Suprapubic skin (tissue), 4 donors: Measurements from ENCODE around the gene MINDY3. TPM values are rescaled to one million over a fixed set of nuclear protein-coding genes. Genes with fewer than 3 reads are reported as not detected.

Source experiments
- DNase-seq, 2 donors: peaks; one replicate each; pipeline ENCODE4 v3.0.0-alpha.2; 2019; ENCODE audit warnings: low spot score in 2 of 2
- H3K27ac ChIP-seq: fragments of 200-600 bp; sonication (generic); one replicate; pipeline ENCODE4 v1.5.1; 2019
- H3K27me3 ChIP-seq: fragments of 200-600 bp; sonication (generic); one replicate; pipeline ENCODE4 v1.5.1; 2019
- H3K36me3 ChIP-seq: fragments of 200-600 bp; sonication (generic); one replicate; pipeline ENCODE4 v1.5.1; 2019
- H3K4me1 ChIP-seq: fragments of 200-600 bp; sonication (generic); one replicate; pipeline ENCODE4 v1.5.1; 2019
- H3K4me3 ChIP-seq: fragments of 200-600 bp; sonication (generic); one replicate; pipeline ENCODE4 v1.5.1; 2019; ENCODE audit warnings: mild to moderate bottlenecking
- H3K9me3 ChIP-seq: fragments of 200-600 bp; sonication (generic); one replicate; pipeline ENCODE4 v1.5.1; 2019
- EP300 ChIP-seq: sonication (generic); formaldehyde crosslinking; IDR thresholded peaks from one replicate; pipeline ENCODE4 v1.6.1; 2017; ENCODE audit warnings: antibody characterized with exemption
- POLR2A ChIP-seq, 2 donors: fragments of 450-650 bp; IDR thresholded peaks; one replicate each; pipeline ENCODE4 v1.6.1; 2017; ENCODE audit warnings: antibody characterized with exemption in 2 of 2, mild to moderate bottlenecking in 2 of 2, moderate library complexity in 2 of 2
- POLR2AphosphoS5 ChIP-seq, 3 donors: sonication (generic); formaldehyde crosslinking; IDR thresholded peaks; one replicate each; pipeline ENCODE4 v1.6.1; 2017; ENCODE audit warnings: antibody characterized with exemption in 3 of 3
- WGBS: methylation state at CpG from one replicate; pipeline ENCODE4 v1.1.5; 2018; 5-methylcytosine and 5-hydroxymethylcytosine counted together
- total RNA-seq, 4 donors: library from RNA; depleted of rRNA; stranded (reverse); fragments of >200 nt; gene quantifications; one replicate each; pipeline ENCODE4 v1.1.0, GENCODE V29; 2016
- TF ChIP-seq, protein P1 (sequence below), 2 donors: fragments of 200-600 bp in 1 of 2; fragments of 450-650 bp in 1 of 2; sonication (generic) in 1 of 2; IDR thresholded peaks; one replicate each; pipeline ENCODE4 v1.5.1; 2016 to 2019; ENCODE audit warnings: antibody characterized with exemption in 2 of 2, mild to moderate bottlenecking in 1 of 2, moderate library complexity in 1 of 2

Gene MINDY3
- total RNA-seq, 4 donors from 2014 or later: 18.9 to 37.8 (median 24.9) TPM

DNA sequence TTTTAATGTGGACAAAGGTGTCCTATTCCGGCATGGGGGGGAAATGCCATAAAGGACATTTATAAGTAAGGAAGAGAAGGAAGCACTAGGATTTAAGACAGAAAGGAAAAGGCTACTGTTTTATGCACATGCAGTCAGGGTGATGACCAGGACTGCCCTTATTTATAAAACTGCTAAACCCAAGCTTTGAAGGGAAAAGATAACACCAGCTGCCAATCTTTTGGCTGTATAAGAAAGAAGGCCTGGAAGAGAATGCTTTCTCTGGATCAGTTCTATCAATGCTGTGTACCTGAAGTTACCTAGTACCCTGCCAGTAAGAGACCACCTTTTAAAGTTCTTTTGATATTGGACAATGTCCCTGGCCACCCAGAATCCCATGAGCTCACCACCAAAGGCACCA lies 59.2 kb downstream of the MINDY3 start:
- peaks cover 35% of the 10 kb centered on the region for H3K36me3 ChIP-seq
- no peak overlapping the region for H3K4me3 ChIP-seq
- H3K9me3 ChIP-seq: peaks cover 11% of the 10 kb centered on the region
- no peaks in the 10 kb centered on the region for H3K27me3 ChIP-seq
- no peak for TF ChIP-seq POLR2A (IDR thresholded peaks at IDR 0.05)
- no peak for TF ChIP-seq POLR2AphosphoS5 (IDR thresholded peaks at IDR 0.05)
- TF ChIP-seq, protein P1, sequence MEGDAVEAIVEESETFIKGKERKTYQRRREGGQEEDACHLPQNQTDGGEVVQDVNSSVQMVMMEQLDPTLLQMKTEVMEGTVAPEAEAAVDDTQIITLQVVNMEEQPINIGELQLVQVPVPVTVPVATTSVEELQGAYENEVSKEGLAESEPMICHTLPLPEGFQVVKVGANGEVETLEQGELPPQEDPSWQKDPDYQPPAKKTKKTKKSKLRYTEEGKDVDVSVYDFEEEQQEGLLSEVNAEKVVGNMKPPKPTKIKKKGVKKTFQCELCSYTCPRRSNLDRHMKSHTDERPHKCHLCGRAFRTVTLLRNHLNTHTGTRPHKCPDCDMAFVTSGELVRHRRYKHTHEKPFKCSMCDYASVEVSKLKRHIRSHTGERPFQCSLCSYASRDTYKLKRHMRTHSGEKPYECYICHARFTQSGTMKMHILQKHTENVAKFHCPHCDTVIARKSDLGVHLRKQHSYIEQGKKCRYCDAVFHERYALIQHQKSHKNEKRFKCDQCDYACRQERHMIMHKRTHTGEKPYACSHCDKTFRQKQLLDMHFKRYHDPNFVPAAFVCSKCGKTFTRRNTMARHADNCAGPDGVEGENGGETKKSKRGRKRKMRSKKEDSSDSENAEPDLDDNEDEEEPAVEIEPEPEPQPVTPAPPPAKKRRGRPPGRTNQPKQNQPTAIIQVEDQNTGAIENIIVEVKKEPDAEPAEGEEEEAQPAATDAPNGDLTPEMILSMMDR (IDR thresholded peaks at IDR 0.05): no peak
- TF ChIP-seq EP300: no peak
- no peak for DNase-seq
- 97% methylated on average over 1 of the region's 1 CpG for WGBS
- H3K27ac ChIP-seq: no peak overlapping the region
- no peaks in the 10 kb centered on the region for H3K4me1 ChIP-seq

DNA sequence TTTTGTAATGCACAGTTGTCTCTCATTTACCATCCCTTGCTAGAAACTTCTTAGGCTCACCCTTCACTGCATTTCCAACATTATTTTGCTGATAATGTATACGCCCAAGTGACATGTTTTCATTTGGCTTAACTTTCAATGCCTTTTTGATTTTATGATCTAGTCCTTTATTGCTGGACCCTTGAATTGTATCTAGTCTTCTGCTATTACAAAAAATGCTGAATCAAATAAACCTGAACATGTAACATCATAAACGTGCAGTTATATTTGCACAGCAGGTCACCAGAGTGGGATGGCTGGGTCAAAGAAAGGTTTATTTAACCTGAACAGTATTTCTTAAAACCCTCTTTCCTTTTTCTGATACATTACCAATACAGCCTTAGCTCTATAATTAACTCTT lies 63.0 kb downstream of the MINDY3 start:
- Histone ChIP-seq H3K9me3 (peaks cover 11% of the 10 kb centered on the region), H3K27me3 (no peaks in the 10 kb centered on the region), H3K36me3 (peaks cover 30% of the 10 kb centered on the region), H3K4me3 (no peak overlapping the region), H3K4me1 (no peaks in the 10 kb centered on the region), H3K27ac (no peak overlapping the region)
- 92% methylated on average over 2 of the region's 2 CpGs for WGBS
- TF ChIP-seq, protein P1 (IDR thresholded peaks at IDR 0.05): no peak
- TF ChIP-seq POLR2A (IDR thresholded peaks at IDR 0.05) (no peak), POLR2AphosphoS5 (IDR thresholded peaks at IDR 0.05) (no peak), EP300 (no peak)
- DNase-seq: no peak

DNA sequence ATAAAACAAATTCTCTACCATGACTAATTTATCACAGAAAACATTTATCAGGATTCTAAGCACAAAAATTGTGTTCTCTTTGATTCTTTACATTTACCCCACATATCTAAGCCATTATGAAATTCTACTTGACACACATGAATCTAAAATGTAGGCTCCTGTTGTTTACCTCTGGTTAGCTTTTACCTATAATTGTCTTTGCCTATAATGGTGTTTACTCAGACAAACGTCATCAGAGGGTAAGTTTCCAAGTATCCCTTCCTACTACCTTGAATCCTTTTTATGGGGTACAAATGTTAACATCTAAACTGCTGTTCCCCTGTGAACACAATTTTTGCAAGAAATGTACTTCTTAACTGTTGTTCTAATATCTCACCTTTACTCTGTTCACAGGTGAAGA lies 63.5 kb downstream of the MINDY3 start:
- H3K27me3 ChIP-seq: no peaks in the 10 kb centered on the region
- no peak for TF ChIP-seq POLR2A (IDR thresholded peaks at IDR 0.05)
- TF ChIP-seq EP300: no peak
- TF ChIP-seq POLR2AphosphoS5 (IDR thresholded peaks at IDR 0.05): no peak
- TF ChIP-seq, protein P1 (IDR thresholded peaks at IDR 0.05): no peak
- no peak overlapping the region for H3K27ac ChIP-seq
- peaks cover 3% of the 10 kb centered on the region for H3K4me1 ChIP-seq
- H3K4me3 ChIP-seq: no peak overlapping the region
- WGBS: 77% methylated on average over 1 of the region's 1 CpG
- H3K9me3 ChIP-seq: peaks cover 11% of the 10 kb centered on the region
- DNase-seq: no peak
- H3K36me3 ChIP-seq: peaks cover 25% of the 10 kb centered on the region

- H3K36me3 ChIP-seq: peaks cover 20% of the 10 kb centered on the region
- 87% methylated on average over 5 of the region's 5 CpGs for WGBS
- peaks cover 8% of the 10 kb centered on the region for H3K4me1 ChIP-seq
- no peaks in the 10 kb centered on the region for H3K27me3 ChIP-seq
- no peak for DNase-seq
- H3K4me3 ChIP-seq: no peak overlapping the region
- TF ChIP-seq, protein P1 (IDR thresholded peaks at IDR 0.05): no peak
- no peak for TF ChIP-seq POLR2A (IDR thresholded peaks at IDR 0.05)
- no peak for TF ChIP-seq POLR2AphosphoS5 (IDR thresholded peaks at IDR 0.05)
- no peak for TF ChIP-seq EP300
- no peak overlapping the region for H3K27ac ChIP-seq
- peaks cover 5% of the 10 kb centered on the region for H3K9me3 ChIP-seq
Measured at GRCh38 chr10:15796098-15796759, 64.1 kb downstream of the MINDY3 start.

- no peak for DNase-seq
- no peak for TF ChIP-seq POLR2A (IDR thresholded peaks at IDR 0.05)
- TF ChIP-seq EP300: no peak
- no peak for TF ChIP-seq POLR2AphosphoS5 (IDR thresholded peaks at IDR 0.05)
- no peak overlapping the region for H3K27ac ChIP-seq
- H3K9me3 ChIP-seq: no peaks in the 10 kb centered on the region
- WGBS: 91% methylated on average over 7 of the region's 7 CpGs
- H3K36me3 ChIP-seq: peaks cover 10% of the 10 kb centered on the region
- H3K27me3 ChIP-seq: no peaks in the 10 kb centered on the region
- H3K4me1 ChIP-seq: peaks cover 8% of the 10 kb centered on the region
- H3K4me3 ChIP-seq: no peak overlapping the region
Measured at GRCh38 chr10:15795036-15795792, 65.1 kb downstream of the MINDY3 start.
